KOPT-K1 (cell line): ENCODE data around the gene MAD1L1.

Experiments used
- H3K27ac ChIP-seq: fragments of 200-600 bp; sonication (generic); 2 replicates; pipeline ENCODE4 v1.5.1; 2016; ENCODE audit warnings: antibody characterized with exemption, mild to moderate bottlenecking, low read depth, low read length; ENCODE audit not compliant: poor library complexity, severe bottlenecking
- H3K36me3 ChIP-seq: fragments of 200-600 bp; sonication (generic); 2 replicates; pipeline ENCODE4 v1.5.1; 2017; ENCODE audit warnings: antibody characterized with exemption, mild to moderate bottlenecking, low read length, moderate library complexity; ENCODE audit not compliant: insufficient read depth
- H3K9me3 ChIP-seq: fragments of 200-600 bp; sonication (generic); 2 replicates; pipeline ENCODE4 v1.5.1; 2017; ENCODE audit warnings: antibody characterized with exemption, low read length, mild to moderate bottlenecking; ENCODE audit not compliant: insufficient read depth, poor library complexity, severe bottlenecking

The MAD1L1 gene

DNA sequence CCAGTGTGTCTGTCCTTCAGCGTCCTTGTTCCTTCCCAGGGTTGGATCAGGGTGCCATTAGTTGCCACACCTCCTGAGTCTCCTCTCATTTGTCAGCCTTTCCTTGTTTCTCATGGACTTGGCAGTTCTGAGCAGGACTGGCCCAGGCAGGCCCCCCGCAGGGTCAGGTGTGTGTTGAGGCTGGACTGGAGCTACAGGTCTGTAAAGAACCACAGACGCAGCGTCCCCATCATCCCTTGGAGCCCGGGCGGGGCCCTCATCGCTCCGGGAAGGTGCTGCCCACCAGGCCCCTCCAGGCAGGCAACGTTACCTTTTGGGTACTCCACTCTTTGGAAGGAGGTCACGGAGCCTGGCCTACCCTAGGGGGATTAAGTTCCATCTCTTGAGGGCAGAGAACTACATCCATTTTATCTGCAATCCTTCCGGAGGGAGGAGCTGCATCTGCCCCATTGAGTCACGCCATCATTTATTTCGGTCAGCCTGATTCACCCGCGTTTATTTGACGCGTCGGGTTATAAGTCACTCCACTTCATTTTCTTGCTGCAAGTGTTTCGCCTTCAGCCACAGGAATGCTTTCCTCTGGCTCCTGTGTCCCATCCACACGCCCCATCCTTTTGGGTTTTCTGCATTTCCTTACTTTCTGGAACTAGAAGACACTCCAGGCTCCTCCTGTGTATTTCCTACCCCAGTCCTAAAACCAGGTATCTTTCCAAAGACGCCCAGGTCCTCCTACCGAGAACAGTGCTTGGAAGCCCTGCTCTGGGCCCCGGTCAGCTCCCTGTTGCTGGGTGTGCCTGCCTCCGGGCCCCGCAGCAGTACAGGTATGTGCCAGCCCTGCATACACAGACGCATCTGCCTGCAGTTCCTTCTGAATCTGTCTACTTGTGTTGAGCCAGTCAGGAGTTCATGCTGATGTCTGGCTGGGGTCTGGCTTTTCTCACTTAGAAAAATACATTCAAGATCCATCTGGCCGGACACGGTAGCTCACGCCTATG is 141.9 kb downstream of the MAD1L1 start:
- Histone ChIP-seq H3K9me3 (no peaks in the 10 kb centered on the region), H3K36me3 (peaks cover 23% of the 10 kb centered on the region; the same call in 1 of the 2 replicates), H3K27ac (no peak overlapping the region)

GRCh38 chr7:2088801-2089200 is 143.9 kb downstream of the MAD1L1 start:
- H3K36me3 ChIP-seq, result peaks cover 19% of the 10 kb centered on the region; the same call in 1 of the 2 replicates
- no peaks in the 10 kb centered on the region for H3K9me3 ChIP-seq

DNA sequence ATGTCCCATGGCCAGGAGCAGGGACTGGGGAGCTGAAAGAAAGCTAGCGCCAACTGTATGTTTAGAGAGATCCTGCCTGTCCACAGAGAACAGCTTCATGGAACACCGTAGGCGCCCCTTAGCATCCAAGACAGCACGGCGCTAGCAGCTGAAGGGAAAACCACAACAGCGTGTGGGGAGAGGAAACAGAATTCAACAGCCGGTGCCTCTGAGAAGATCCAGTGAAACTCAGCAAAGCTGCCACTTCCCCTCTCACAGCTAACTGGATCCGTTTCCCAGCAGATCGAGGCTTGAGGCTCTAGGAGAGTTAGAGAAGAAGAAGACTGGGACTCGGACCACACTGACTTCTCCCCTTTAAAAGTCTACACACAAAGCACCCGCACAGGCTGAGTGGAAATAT is 145.0 kb downstream of the MAD1L1 start:
- Histone ChIP-seq H3K27ac (peak overlapping the region; percentile 59), H3K36me3 (peaks cover 23% of the 10 kb centered on the region; the same call in 1 of the 2 replicates), H3K9me3 (no peaks in the 10 kb centered on the region)

More at GRCh38 chr7:2088801-2089200, 143.9 kb downstream of the MAD1L1 start:
- H3K27ac ChIP-seq, result no peak overlapping the region

- H3K27ac ChIP-seq, result no peak overlapping the region
These were observed 146.5 kb downstream of the MAD1L1 start for GRCh38 chr7:2086229-2086628.

GRCh38 chr7:2085804-2086203 is 146.9 kb downstream of the MAD1L1 start:
- peaks cover 26% of the 10 kb centered on the region; the same call in 1 of the 2 replicates for H3K36me3 ChIP-seq
- no peaks in the 10 kb centered on the region for H3K9me3 ChIP-seq
- H3K27ac ChIP-seq, result no peak overlapping the region

More at GRCh38 chr7:2086229-2086628, 146.5 kb downstream of the MAD1L1 start:
- Histone ChIP-seq H3K9me3 (no peaks in the 10 kb centered on the region), H3K36me3 (peaks cover 26% of the 10 kb centered on the region; the same call in 1 of the 2 replicates)

DNA sequence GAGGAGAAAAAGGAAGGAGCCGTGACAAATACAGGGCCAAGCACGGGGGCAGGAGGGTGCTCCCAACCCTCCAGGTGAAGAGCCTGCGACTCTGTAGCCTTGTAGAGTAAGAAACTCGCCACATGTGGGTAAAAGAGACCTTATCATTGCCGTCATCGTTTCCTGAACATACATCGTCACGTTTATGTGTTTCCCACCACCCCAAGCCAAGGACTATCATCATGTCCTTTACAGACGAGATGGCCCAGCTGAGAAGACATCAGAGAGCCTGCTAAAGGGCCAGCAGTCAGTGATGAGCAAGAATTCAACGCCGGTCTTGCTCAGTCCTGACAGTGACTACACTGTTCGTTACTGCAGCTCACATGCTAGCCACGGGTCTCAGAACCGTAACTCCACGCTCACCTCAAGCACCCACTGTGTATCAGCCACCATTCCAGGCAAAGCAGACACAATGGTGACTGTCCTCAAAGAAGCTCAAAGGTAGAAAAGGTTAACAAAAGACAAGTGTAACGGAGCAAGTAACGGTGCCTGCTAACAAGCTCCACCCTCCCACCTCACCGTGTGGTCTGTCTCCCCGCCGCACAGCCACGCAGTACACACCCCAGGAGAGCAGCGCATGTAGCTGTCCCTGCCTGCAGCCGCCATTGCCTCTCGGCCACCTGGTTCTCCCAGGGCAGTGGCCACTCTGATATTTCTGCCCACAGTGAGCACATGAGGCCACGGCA is 147.8 kb downstream of the MAD1L1 start:
- H3K27ac ChIP-seq, result peak overlapping the region; percentile 34
- H3K36me3 ChIP-seq, result peaks cover 19% of the 10 kb centered on the region; the same call in 1 of the 2 replicates
- H3K9me3 ChIP-seq, result no peaks in the 10 kb centered on the region

DNA sequence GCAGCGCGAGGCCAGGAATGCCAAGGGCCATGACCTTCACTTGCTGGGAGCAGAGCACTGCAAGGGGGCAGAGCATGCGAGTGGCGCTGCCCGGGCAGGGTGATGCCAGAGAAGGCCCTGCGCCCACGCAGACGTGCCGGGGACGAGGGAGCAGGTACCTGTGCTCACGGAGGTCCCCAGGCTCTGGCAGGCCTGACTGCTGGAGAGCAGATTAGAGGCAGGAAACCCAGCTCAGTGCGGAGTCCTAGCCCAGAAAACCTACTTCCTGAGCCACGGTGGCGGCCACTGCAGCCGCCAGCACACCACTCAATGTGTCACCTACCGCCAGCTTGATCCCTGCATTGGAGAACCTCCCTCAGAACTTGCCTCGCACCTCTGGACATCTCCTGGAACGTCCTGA is 148.4 kb downstream of the MAD1L1 start:
- no peaks in the 10 kb centered on the region for H3K9me3 ChIP-seq
- peak overlapping the region; percentile 34 for H3K27ac ChIP-seq

GRCh38 chr7:2083362-2083761 is 149.4 kb downstream of the MAD1L1 start:
- Histone ChIP-seq H3K9me3 (no peaks in the 10 kb centered on the region), H3K36me3 (peaks cover 17% of the 10 kb centered on the region; the same call in 1 of the 2 replicates), H3K27ac (no peak overlapping the region)

More for the DNA sequence above, 148.4 kb downstream of the MAD1L1 start:
- peaks cover 17% of the 10 kb centered on the region; the same call in 1 of the 2 replicates for H3K36me3 ChIP-seq

- H3K27ac ChIP-seq, result no peak overlapping the region
- peaks cover 17% of the 10 kb centered on the region; the same call in 1 of the 2 replicates for H3K36me3 ChIP-seq
- no peaks in the 10 kb centered on the region for H3K9me3 ChIP-seq
These were observed 150.4 kb downstream of the MAD1L1 start for GRCh38 chr7:2082139-2082998.

- no peaks in the 10 kb centered on the region for H3K9me3 ChIP-seq
- H3K27ac ChIP-seq, result no peak overlapping the region
- H3K36me3 ChIP-seq, result peaks cover 21% of the 10 kb centered on the region
These were observed 151.1 kb downstream of the MAD1L1 start for GRCh38 chr7:2081526-2082135.

- peaks cover 31% of the 10 kb centered on the region for H3K36me3 ChIP-seq
- H3K27ac ChIP-seq, result no peak overlapping the region
- no peaks in the 10 kb centered on the region for H3K9me3 ChIP-seq
These were observed 152.3 kb downstream of the MAD1L1 start for GRCh38 chr7:2080477-2080876.

DNA sequence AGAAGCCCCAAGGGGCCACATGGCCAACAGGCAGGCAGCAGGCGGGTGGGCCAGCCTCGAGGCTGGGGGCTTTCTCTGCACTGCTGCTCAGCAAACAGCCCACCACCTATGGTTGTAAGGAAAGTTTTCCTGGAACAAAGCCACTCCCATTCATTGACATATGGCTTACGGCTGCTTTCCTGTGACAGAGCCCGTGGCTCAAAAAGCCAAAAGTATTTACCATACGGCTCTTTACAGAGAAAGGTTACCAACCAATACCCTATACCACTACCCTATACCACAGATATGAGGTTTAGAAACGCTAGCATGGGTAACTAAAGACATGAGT is 152.7 kb downstream of the MAD1L1 start:
- Histone ChIP-seq H3K9me3 (no peaks in the 10 kb centered on the region), H3K27ac (peak overlapping the region; percentile 5), H3K36me3 (peaks cover 31% of the 10 kb centered on the region)

GRCh38 chr7:2079332-2080059 is 153.2 kb downstream of the MAD1L1 start:
- Histone ChIP-seq H3K27ac (peak overlapping the region; percentile 5), H3K9me3 (no peaks in the 10 kb centered on the region), H3K36me3 (peaks cover 31% of the 10 kb centered on the region)
